GM12891 (cell line): Measurements from ENCODE around the gene ZNF202.

ENCODE experiments used
- POLR2A ChIP-seq: IDR thresholded peaks from 2 replicates; pipeline ENCODE4 v1.6.1; 2011; ENCODE audit warnings: low read depth, low read length, control low read depth
- TAF1 ChIP-seq: IDR thresholded peaks from 2 replicates; pipeline ENCODE4 v1.6.1; 2011; ENCODE audit warnings: low read depth, low read length, control low read depth

DNA sequence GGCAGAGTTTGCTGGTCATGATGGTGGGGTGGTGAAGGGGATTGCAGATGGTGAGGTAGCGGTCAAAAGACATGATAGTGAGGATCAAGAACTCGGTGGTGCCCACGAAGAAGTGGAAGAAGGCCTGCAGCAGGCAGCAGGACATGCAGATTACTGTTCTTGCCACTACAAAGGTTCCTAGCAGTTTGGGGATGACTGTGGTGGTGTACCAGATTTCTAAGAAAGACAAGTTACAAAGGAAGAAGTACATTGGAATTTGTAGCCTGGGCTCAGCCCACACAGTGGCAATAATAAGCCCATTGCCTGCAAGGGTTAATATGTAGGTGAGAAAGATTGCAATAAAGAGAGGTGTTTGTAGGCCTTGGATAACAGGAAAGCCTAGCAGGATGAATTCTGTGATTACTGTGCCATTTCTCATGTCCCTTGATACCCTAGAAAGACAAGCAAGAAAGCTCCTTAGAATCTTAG, 12.7 kb upstream of the ZNF202 start, which contains the start of gene OR6X1:
- TF ChIP-seq TAF1 (no peak), POLR2A (no peak)
